Stimulated activated naive CD8-positive, alpha-beta T cell treated with anti-CD3 and anti-CD28 coated beads, Interleukin-15, Interleukin-2, amounts not matched to agents 100 U/mL and 50 U/mL, for 24 hours (primary cell): ENCODE data around the gene CHRM3.
"Not testable (repeated sequence)": the region's sequence is repeated elsewhere in the genome, so short reads cannot be mapped to it uniquely, and the experiment has no call there.

Source experiments
- ATAC-seq: fragments of 150-1000 bp; cut with Tn5 transposase; one replicate; pipeline ENCODE4 v1.10.0; 2021
- DNase-seq: peaks from one replicate; pipeline ENCODE4 v3.0.0; 2021

Gene CHRM3

DNA sequence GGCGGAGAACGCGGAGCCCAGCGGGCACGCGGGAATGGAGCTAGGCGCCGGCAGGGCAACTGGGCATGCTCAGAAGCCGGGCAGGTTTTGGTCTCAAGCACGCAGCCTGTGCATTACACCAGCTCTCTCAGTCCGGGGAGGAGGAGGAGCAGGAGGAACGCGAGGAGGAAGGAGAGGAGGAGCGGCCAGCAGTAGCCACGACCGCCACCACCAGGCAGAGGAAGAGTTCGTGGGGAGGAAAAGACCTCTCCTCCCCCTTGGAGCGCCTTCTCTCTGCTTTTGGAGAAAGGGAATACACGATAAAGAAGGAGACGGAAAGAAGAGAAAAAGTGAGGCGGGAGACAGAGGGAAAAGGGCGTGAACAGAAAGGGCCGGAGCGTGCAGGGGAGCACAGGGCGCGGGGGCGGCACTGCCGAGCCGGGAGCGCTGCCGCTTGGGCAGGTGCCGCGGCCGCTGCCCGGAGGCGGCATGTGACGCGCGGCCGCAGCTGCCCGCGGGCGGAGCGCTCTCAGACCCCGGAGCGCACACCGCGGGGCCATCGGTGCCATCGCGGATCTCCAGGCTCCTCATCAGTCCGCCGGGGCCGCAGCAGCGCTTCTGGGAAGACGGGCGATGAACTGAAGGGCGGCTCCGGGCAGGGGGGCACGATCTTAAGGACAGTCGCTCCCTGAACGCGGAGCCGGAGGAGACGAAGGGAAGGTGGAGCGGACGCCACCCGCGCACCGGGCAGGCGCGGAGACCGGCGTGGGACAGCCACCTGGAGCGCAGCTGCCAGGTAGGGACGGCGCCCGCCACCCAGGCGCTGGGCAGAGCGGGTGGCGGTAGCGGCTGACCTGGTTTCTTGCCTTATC lies at the start of gene CHRM3:
Gene CHRM3 (plus strand): TSS at position 116 of the 851 bp plus-strand sequence. CDS start 520,884 bp downstream, outside the sequence.
- ATAC-seq: peak; percentile 72
- DNase-seq: peak; percentile 34

DNA sequence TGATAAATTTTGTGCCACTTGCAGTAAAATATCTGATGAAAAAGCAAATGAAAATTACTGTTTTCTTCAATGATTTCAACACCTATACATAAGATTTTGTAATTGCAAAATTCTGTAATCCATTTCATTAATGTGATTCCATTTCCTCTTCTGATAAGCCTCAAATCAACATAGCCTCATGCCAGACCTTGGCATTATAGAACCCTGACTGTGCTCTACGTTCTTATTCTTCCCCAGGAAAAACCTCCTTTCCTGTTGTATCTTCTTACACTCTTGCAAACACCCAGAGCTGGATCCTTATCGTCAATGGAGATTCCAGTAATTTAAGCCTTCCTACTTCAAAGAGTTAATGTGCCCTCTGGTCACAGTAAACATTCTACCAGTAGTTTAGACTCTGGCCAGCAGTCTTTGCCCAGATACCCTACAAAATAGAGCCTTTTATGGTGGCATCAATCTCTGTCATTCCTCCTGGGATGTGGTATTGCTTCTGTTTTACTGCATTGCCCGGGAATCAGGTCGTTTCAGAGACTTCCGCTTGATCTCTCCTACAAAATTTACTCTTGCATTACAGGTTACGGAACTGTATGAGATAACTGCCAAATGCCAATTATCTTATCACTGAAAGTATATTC lies 48.5 kb upstream of the CHRM3 start:
- DNase-seq: no peak
- no peak for ATAC-seq

DNA sequence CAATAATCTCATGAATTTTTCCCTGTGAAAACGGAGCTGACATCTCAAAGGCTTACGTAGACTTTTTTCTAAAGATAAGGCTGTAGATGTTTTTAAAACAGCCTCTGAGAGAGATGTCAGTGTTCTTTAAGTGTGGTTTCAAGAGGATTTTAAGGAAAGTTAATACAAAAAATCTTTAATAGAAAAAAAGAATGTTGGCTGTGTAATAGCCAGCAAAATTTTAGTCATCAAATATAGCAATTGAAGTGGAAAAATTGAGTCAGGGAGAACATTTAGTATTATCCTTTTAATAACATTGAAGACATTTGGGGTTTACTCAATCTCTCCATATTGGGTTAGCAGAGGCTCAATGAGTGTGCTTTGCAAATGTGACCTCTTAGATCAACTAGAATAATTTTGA lies 38.6 kb upstream of the CHRM3 start:
- no peak for ATAC-seq
- DNase-seq: no peak

DNA sequence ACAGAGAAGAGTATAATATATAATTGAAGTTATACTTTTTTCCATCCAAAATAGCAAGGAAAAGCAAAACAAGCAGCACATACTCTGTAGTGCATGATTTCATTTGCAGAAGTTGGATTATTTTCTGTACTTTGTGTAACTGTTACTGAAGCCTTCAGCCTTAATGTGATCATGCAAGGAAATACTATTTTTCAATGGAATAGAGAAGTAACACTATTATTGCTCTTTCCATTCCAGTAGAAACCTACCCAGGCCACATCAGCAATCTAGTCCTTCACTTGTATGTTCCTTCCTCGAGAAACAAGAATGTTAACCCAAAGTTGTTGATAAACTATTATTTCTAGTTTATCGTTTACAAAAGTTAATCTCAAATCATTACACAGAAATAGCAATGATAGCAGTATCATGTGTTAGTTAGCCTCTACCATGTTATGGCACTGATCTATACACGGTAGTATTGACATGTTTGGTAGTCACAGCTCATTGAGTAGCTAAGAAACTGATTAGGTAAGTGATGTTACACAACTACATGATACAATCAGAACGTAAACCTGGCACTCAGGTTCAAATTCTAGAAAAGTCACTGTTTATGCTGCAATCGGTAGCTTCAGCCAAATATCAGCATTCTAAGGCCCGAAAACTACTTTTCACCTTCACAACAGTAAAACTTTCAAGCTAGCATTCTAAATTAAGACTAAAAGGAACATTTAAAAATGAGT lies 37.6 kb upstream of the CHRM3 start:
- no peak for DNase-seq
- no peak for ATAC-seq

- ATAC-seq (no peak), DNase-seq (no peak)
Observed at GRCh38 chr1:239349699-239350098, 36.7 kb upstream of the CHRM3 start.

DNA sequence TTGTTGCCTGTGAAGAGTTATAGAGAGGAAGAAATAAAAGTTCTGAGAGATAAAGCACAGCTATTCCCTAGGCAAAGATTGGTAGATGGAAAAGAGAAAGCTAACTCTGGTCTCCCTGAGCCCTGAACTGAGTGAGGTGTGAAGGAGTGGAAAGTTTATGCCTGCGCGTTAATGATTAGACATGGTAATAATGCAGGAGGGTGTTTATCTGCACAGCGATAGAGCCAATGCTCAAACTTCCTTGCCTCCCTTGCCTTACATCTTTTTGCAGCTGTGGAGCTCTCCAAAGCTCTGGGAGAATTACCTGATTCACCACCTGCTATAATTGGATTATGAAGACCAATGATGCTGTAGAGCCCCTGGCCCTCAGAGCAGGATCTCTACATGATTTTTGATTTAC lies 32.8 kb upstream of the CHRM3 start:
- no peak for ATAC-seq
- no peak for DNase-seq

GRCh38 chr1:239354231-239354630 lies 32.1 kb upstream of the CHRM3 start:
- DNase-seq: no peak
- no peak for ATAC-seq

DNA sequence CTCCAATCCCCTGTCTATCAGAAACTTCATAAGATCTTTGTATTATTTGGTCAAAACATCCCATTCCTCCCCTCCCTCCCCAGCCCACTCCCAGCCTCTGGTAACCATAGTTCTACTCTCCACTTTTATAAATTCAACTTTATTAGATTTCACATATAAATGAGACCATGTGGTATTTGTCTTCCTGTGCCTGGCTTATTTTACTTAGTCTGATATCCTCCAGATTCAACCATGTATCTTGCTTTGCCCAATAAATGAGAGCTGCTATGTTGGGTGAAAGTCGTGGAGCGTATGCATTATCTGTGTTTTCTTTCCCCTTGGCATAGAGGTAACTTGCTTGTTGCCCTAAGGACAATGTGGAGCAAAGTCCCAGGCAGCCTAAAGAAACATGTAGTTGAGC lies 28.5 kb upstream of the CHRM3 start:
- no peak for ATAC-seq
- no peak for DNase-seq

DNA sequence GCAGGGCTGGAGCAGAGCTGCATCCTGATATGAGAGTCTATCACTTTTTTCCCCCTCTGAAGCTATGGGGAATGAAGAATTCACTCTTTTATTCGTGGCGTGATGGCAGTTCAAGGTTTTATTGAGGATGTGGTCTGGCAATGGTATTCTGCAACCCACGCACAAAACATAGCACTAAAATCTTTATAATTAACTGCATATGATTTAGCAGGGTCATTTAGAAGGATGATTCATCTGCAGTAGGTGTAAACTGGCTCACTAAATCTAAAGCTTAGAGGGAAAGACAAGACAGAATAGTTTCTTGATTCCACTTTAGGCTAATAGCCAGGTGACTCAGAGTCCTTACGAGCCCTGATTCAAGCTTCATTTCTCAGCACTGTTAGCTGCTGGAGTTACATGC lies 25.0 kb upstream of the CHRM3 start:
- DNase-seq (no peak), ATAC-seq (no peak)

- DNase-seq (no peak), ATAC-seq (no peak)
Observed at GRCh38 chr1:239363930-239364329, 22.4 kb upstream of the CHRM3 start.

GRCh38 chr1:239367196-239367810 lies 19.1 kb upstream of the CHRM3 start:
- ATAC-seq: no peak
- no peak for DNase-seq

DNA sequence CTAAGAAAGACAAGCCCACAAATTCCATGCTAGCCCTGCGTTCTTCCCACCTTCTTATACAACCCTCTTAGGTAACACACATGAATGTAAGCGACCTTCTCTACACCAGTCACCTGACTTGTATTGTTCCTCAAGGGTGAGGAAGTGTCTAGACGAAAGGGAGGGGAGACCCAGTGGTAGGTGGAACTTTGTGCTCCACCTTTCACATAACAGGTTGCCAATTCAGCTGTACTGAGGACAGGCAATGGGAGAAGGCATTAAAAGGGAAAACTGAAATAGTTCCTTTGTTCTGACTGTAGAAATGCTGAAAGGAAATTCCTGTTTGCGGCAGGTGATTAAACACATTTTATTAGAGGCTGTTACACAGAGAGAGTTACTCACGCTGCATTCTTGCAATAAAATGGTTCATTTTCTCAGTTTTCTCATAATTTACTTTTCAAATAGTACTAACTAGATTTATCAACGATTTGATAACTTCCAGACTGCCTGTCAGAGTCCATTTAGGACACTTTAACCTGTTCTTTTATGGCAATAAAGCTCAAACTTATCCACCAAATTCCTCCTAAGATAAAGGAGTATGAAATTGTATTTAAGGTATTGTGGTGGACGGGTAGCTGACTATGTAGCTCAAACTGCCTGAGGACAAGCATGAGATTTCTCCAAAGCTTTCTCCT lies 17.8 kb upstream of the CHRM3 start:
- no peak for ATAC-seq
- no peak for DNase-seq

DNA sequence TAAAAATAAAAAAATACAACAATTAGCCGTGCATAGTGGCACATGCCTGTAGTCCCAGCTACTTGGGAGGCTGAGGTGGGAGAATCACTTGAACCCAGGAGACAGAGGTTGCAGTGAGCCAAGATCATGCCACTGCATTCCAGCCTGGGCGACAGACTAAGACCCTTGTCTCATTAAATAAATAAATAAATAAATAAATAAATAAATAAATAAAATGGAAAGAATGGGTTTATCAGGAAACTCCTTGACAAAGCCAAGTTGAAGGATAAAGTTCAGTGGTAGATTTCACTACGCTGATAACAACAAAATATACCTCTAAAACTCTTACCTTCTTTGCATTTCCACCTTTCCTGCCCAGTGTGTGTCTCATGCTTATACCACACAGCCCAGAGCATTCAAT lies 15.5 kb upstream of the CHRM3 start:
- not testable (repeated sequence) for DNase-seq, ATAC-seq

GRCh38 chr1:239382666-239383065 lies 3.7 kb upstream of the CHRM3 start:
- no peak for ATAC-seq

DNA sequence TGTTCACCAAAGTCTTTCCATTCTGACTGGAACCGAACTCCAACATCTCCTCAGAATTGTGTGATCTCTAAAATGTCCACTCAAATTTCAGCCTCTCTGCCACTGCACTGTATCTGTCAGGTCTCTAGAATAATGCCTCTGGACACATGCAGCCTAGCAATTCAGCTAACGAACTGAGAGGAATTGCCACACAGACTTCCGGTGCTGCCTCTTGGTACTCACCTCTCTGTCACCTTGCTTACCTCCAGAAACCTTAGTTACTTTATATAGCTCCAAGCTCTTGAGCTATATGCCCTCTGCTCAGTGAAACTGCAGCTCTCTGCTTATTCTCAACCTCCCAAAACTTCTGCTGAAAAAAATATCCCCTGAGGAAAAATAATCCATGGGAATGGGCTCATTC lies 2.7 kb upstream of the CHRM3 start:
- DNase-seq: no peak
- no peak for ATAC-seq

More at GRCh38 chr1:239382666-239383065, 3.7 kb upstream of the CHRM3 start:
- no peak for DNase-seq

- DNase-seq: peak; percentile 10
- no peak for ATAC-seq
Observed at GRCh38 chr1:239387304-239388158, 1.2 kb downstream of the CHRM3 start.

DNA sequence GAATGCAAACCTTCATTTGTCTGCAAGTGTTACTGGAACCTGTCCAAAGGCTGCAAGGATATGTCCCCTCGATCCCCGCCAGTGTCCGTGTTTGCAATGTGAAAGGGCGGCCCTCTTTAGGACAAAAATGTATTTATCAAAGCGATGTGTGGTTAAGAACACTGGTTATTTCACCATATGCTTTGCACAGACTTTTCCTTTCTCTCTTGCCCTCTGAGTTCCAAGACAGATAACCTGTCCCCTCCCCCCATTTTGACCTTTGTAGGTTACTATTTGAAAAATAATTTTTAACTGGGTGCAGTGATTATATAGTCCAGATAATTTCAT lies 1.8 kb downstream of the CHRM3 start:
- ATAC-seq (no peak), DNase-seq (no peak)

DNA sequence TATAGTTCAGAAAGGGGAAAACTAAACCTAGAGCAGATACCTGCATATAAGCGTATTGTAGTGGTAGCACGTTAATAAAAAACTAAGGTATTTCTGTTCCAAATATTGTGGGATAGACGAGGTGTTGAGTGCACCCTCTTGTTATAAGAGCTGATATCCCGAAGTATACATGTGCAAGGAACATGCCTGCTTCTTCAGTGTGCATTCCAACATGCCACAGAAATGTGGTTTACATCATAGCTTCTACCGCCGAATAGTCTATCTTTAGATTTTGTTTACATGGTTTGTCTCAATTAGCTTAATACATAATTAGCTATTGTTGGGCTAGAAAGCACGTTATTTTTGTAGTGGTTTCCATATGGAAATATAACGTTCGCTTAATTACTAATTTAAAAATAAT lies 2.2 kb downstream of the CHRM3 start:
- DNase-seq (no peak), ATAC-seq (no peak)

DNA sequence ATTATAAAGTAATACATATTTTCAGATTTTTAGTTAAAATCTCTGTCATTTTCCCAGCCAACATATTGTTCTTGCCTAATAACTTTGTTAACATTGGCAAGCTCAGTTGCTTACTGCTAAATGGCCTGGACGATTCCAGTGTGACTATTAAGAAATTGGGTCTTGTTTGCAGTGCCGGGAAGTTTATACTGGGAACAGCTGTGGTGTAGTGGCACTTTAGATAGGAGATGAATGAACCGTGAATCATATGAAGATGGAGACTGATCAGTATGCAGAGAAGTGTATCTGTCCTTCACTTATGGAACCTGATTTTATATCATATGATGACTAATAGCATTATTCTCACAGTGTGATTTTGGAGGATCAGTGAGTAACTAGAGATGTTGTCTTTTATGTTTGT lies 3.3 kb downstream of the CHRM3 start:
- no peak for ATAC-seq
- no peak for DNase-seq

DNA sequence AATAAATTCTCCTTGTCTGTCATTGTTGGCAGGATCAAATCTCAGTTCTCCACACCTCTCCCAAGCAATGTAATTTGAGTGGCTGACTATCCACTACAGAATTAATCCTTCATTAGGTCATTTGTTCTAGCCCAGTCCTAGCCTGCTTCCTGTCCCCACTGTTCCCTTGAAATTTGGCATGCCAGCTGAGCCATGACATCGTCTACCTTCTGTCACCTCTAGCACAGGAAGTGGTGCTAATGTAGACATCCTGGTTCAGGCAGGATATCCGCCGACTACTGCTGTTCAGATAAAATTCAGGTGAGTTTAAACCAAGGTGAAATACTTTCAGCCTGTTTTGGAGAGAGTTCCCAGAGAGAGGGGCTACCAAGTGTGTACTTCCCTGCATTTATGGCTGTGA lies 5.9 kb downstream of the CHRM3 start:
- ATAC-seq (no peak), DNase-seq (no peak)

GRCh38 chr1:239394107-239394506 lies 7.7 kb downstream of the CHRM3 start:
- ATAC-seq (no peak), DNase-seq (no peak)
